Measurements from ENCODE around the gene TNPO2. TPM values are rescaled to one million over a fixed set of nuclear protein-coding genes. Genes with fewer than 3 reads are reported as not detected.
"Not testable (repeated sequence)": the region's sequence is repeated elsewhere in the genome, so short reads cannot be mapped to it uniquely, and the experiment has no call there.

Gene TNPO2
- total RNA-seq, 2 donors from 2014 or later = 46.7 to 65.5 TPM

GRCh38 chr19:12705169-12705568 is 18.6 kb downstream of the TNPO2 start:
- no peak for DNase-seq
- no peaks in the 10 kb centered on the region for H3K27me3 ChIP-seq
- no peak for TF ChIP-seq CTCF (IDR thresholded peaks at IDR 0.05)
- peaks cover 30% of the 10 kb centered on the region for H3K36me3 ChIP-seq
- no peaks in the 10 kb centered on the region for H3K4me1 ChIP-seq
- H3K4me3 ChIP-seq = no peak overlapping the region
- H3K9me3 ChIP-seq = no peaks in the 10 kb centered on the region
- no peak overlapping the region for H3K27ac ChIP-seq
- no peak overlapping the region for H3K9ac ChIP-seq (ENCODE audit: low read depth in 2 of 2, low read length in 2 of 2)
- intact Hi-C loops (cut with DNase I) = no loop called here

- Histone ChIP-seq H3K27ac (no peak overlapping the region), H3K9ac (ENCODE audit: low read depth in 2 of 2, low read length in 2 of 2) (no peak overlapping the region), H3K36me3 (peaks cover 29% of the 10 kb centered on the region), H3K27me3 (no peaks in the 10 kb centered on the region), H3K9me3 (no peaks in the 10 kb centered on the region), H3K4me3 (no peak overlapping the region), H3K4me1 (no peaks in the 10 kb centered on the region)
- intact Hi-C loops (cut with DNase I) = no loop called here
- no peak for TF ChIP-seq CTCF (IDR thresholded peaks at IDR 0.05)
- no peak for DNase-seq
Observed at GRCh38 chr19:12703046-12703445, 20.7 kb downstream of the TNPO2 start.

GRCh38 chr19:12701596-12702282 is 22.0 kb downstream of the TNPO2 start:
- Histone ChIP-seq H3K4me3 (no peak overlapping the region), H3K9ac (ENCODE audit: low read depth in 2 of 2, low read length in 2 of 2) (no peak overlapping the region), H3K27ac (no peak overlapping the region), H3K27me3 (no peaks in the 10 kb centered on the region), H3K4me1 (no peaks in the 10 kb centered on the region), H3K9me3 (no peaks in the 10 kb centered on the region), H3K36me3 (peaks cover 25% of the 10 kb centered on the region)
- intact Hi-C loops (cut with DNase I) = no loop called here
- TF ChIP-seq CTCF (IDR thresholded peaks at IDR 0.05) = no peak
- no peak for DNase-seq

- Histone ChIP-seq H3K27ac (no peak overlapping the region), H3K4me1 (peaks cover 5% of the 10 kb centered on the region), H3K9me3 (no peaks in the 10 kb centered on the region), H3K36me3 (peaks cover under 1% of the 10 kb centered on the region), H3K4me3 (no peak overlapping the region), H3K27me3 (no peaks in the 10 kb centered on the region), H3K9ac (ENCODE audit: low read depth in 2 of 2, low read length in 2 of 2) (no peak overlapping the region)
- no peak for TF ChIP-seq CTCF (IDR thresholded peaks at IDR 0.05)
- no peak for DNase-seq
- intact Hi-C loops (cut with DNase I) = no loop called here
Observed at GRCh38 chr19:12698138-12698537, 25.6 kb downstream of the TNPO2 start.

GRCh38 chr19:12697425-12697824 is 26.3 kb downstream of the TNPO2 start:
- intact Hi-C loops (cut with DNase I); H3K27me3 ChIP-seq; H3K27ac ChIP-seq; H3K9ac ChIP-seq (ENCODE audit: low read depth in 2 of 2, low read length in 2 of 2); H3K9me3 ChIP-seq; H3K4me3 ChIP-seq; H3K4me1 ChIP-seq; DNase-seq; H3K36me3 ChIP-seq: not testable (repeated sequence)

Measured in colonic mucosa (tissue), 4 donors.